Measurements from ENCODE around the gene FLT3LG. TPM values are rescaled to one million over a fixed set of nuclear protein-coding genes. Genes with fewer than 3 reads are reported as not detected.

FLT3LG gene
- total RNA-seq, 1 experiment from 2014 or later = 1.0 TPM

- Histone ChIP-seq H3K27ac (no peak overlapping the region), H3K27me3 (no peaks in the 10 kb centered on the region)
Measured at GRCh38 chr19:49486232-49486631, 12.2 kb downstream of the FLT3LG start.

GRCh38 chr19:49486710-49487276 lies 12.8 kb downstream of the FLT3LG start:
- no peak for DNase-seq
- H3K27ac ChIP-seq = peak overlapping the region; percentile 13; the same call in 1 of the 2 replicates
- H3K4me1 ChIP-seq = peaks cover 8% of the 10 kb centered on the region; the same call in 1 of the 2 replicates
- no peaks in the 10 kb centered on the region for H3K27me3 ChIP-seq
- H3K4me3 ChIP-seq = peak overlapping the region; percentile 19; the same call in 1 of the 2 replicates
- H3K36me3 ChIP-seq = peaks cover 43% of the 10 kb centered on the region
- no peaks in the 10 kb centered on the region for H3K9me3 ChIP-seq (replicated peaks)

More at GRCh38 chr19:49486232-49486631, 12.2 kb downstream of the FLT3LG start:
- Histone ChIP-seq H3K4me1 (peaks cover 8% of the 10 kb centered on the region; the same call in 1 of the 2 replicates), H3K36me3 (peaks cover 38% of the 10 kb centered on the region), H3K9me3 (replicated peaks) (no peaks in the 10 kb centered on the region), H3K4me3 (no peak overlapping the region)
- DNase-seq = no peak

- peaks cover 50% of the 10 kb centered on the region for H3K36me3 ChIP-seq
- DNase-seq = peak; percentile 99 to 100
Measured at GRCh38 chr19:49487277-49488045, 13.4 kb downstream of the FLT3LG start, which contains the start of gene RPL13A. TSS of gene RPL13A (plus strand) at chr19:49487608. CDS start at chr19:49487630, 22 bp downstream.

GRCh38 chr19:49488046-49488862 lies 14.2 kb downstream of the FLT3LG start:
- H3K9me3 ChIP-seq (replicated peaks) = no peaks in the 10 kb centered on the region
- H3K4me3 ChIP-seq = peak overlapping the region; percentile 92
- H3K27me3 ChIP-seq = no peaks in the 10 kb centered on the region
- peaks cover 58% of the 10 kb centered on the region for H3K36me3 ChIP-seq
- H3K27ac ChIP-seq = peak overlapping the region; percentile 89
- DNase-seq = peak in 1 of 2 experiments; percentile 29
- H3K4me1 ChIP-seq = peaks cover 8% of the 10 kb centered on the region; the same call in 1 of the 2 replicates

More at GRCh38 chr19:49487277-49488045, 13.4 kb downstream of the FLT3LG start, which contains the start of gene RPL13A:
- no peaks in the 10 kb centered on the region for H3K27me3 ChIP-seq
- H3K4me3 ChIP-seq = peak within 1 kb of the TSS; percentile 92
- peak within 1 kb of the TSS; percentile 89 for H3K27ac ChIP-seq
- no peaks in the 10 kb centered on the region for H3K9me3 ChIP-seq (replicated peaks)
- H3K4me1 ChIP-seq = peaks cover 8% of the 10 kb centered on the region; the same call in 1 of the 2 replicates

GRCh38 chr19:49488863-49489537 lies 15.0 kb downstream of the FLT3LG start:
- peak overlapping the region; percentile 89 for H3K27ac ChIP-seq
- peaks cover 8% of the 10 kb centered on the region; the same call in 1 of the 2 replicates for H3K4me1 ChIP-seq
- H3K9me3 ChIP-seq (replicated peaks) = no peaks in the 10 kb centered on the region
- no peak for DNase-seq
- H3K27me3 ChIP-seq = no peaks in the 10 kb centered on the region
- H3K4me3 ChIP-seq = peak overlapping the region; percentile 92
- H3K36me3 ChIP-seq = peaks cover 61% of the 10 kb centered on the region

GRCh38 chr19:49489601-49490167 lies 15.7 kb downstream of the FLT3LG start:
- peak overlapping the region; percentile 92 for H3K4me3 ChIP-seq
- DNase-seq = no peak
- no peaks in the 10 kb centered on the region for H3K27me3 ChIP-seq
- H3K27ac ChIP-seq = peak overlapping the region; percentile 89
- peaks cover 8% of the 10 kb centered on the region; the same call in 1 of the 2 replicates for H3K4me1 ChIP-seq
- H3K36me3 ChIP-seq = peaks cover 61% of the 10 kb centered on the region
- no peaks in the 10 kb centered on the region for H3K9me3 ChIP-seq (replicated peaks)

- no peak overlapping the region for H3K27ac ChIP-seq
- peaks cover 61% of the 10 kb centered on the region for H3K36me3 ChIP-seq
- no peak for DNase-seq
- no peaks in the 10 kb centered on the region for H3K9me3 ChIP-seq (replicated peaks)
- H3K27me3 ChIP-seq = no peaks in the 10 kb centered on the region
- H3K4me1 ChIP-seq = peaks cover 8% of the 10 kb centered on the region; the same call in 1 of the 2 replicates
- no peak overlapping the region for H3K4me3 ChIP-seq
Measured at GRCh38 chr19:49490287-49491029, 16.4 kb downstream of the FLT3LG start.

- DNase-seq = no peak
- peaks cover 8% of the 10 kb centered on the region; the same call in 1 of the 2 replicates for H3K4me1 ChIP-seq
- no peak overlapping the region for H3K4me3 ChIP-seq
- H3K9me3 ChIP-seq (replicated peaks) = no peaks in the 10 kb centered on the region
- no peak overlapping the region for H3K27ac ChIP-seq
- peaks cover 61% of the 10 kb centered on the region for H3K36me3 ChIP-seq
- no peaks in the 10 kb centered on the region for H3K27me3 ChIP-seq
Measured at GRCh38 chr19:49491030-49491803, 17.2 kb downstream of the FLT3LG start.

- no peaks in the 10 kb centered on the region for H3K9me3 ChIP-seq (replicated peaks)
- no peaks in the 10 kb centered on the region for H3K27me3 ChIP-seq
- H3K4me3 ChIP-seq = no peak overlapping the region
- DNase-seq = peak in 1 of 2 experiments; percentile 19
- no peak overlapping the region for H3K27ac ChIP-seq
- H3K36me3 ChIP-seq = peaks cover 61% of the 10 kb centered on the region
- peaks cover 8% of the 10 kb centered on the region; the same call in 1 of the 2 replicates for H3K4me1 ChIP-seq
Measured at GRCh38 chr19:49491804-49492572, 18.0 kb downstream of the FLT3LG start.

- Histone ChIP-seq H3K4me1 (peaks cover 9% of the 10 kb centered on the region), H3K4me3 (no peak overlapping the region), H3K9me3 (replicated peaks) (no peaks in the 10 kb centered on the region), H3K27me3 (no peaks in the 10 kb centered on the region), H3K27ac (peak overlapping the region; percentile 6; the same call in 1 of the 2 replicates), H3K36me3 (peaks cover 64% of the 10 kb centered on the region)
- DNase-seq = peak in 1 of 2 experiments; percentile 57
Measured at GRCh38 chr19:49492573-49493405, 18.8 kb downstream of the FLT3LG start.

GRCh38 chr19:49496574-49497008 lies 22.6 kb downstream of the FLT3LG start:
- Histone ChIP-seq H3K36me3 (peaks cover 42% of the 10 kb centered on the region), H3K27me3 (no peaks in the 10 kb centered on the region), H3K27ac (peak overlapping the region; percentile 75), H3K4me3 (peak overlapping the region; percentile 81), H3K4me1 (peaks cover 7% of the 10 kb centered on the region; the same call in 1 of the 2 replicates), H3K9me3 (replicated peaks) (no peaks in the 10 kb centered on the region)
- no peak for DNase-seq

Measured in SJCRH30 (cell line).